Endodermal cell (in vitro differentiated cells): ENCODE results near the gene BAIAP3. TPM values are rescaled to one million over a fixed set of nuclear protein-coding genes. Genes with fewer than 3 reads are reported as not detected.
"Not testable (repeated sequence)": the region's sequence is repeated elsewhere in the genome, so short reads cannot be mapped to it uniquely, and the experiment has no call there.

Experiments
- DNase-seq: peaks from one replicate; pipeline ENCODE4 v3.0.0-alpha.2; 2017
- H3K27ac ChIP-seq: 2 replicates; pipeline ENCODE4 v1.5.1; 2013; ENCODE audit warnings: mild to moderate bottlenecking, low read depth, low read length, moderate library complexity
- H3K27me3 ChIP-seq: 2 replicates; pipeline ENCODE4 v1.6.1; 2013; ENCODE audit warnings: mild to moderate bottlenecking, low read length, moderate library complexity; ENCODE audit not compliant: insufficient read depth, control insufficient read depth, poor library complexity, severe bottlenecking
- H3K36me3 ChIP-seq: 2 replicates; pipeline ENCODE4 v1.7.0; 2013; ENCODE audit warnings: mild to moderate bottlenecking, low read length, moderate library complexity; ENCODE audit not compliant: control insufficient read depth, insufficient read depth
- H3K4me1 ChIP-seq: one replicate; pipeline ENCODE4 v1.7.0; 2013; ENCODE audit warnings: low read length; ENCODE audit not compliant: control insufficient read depth, insufficient read depth
- H3K4me3 ChIP-seq: 2 replicates; pipeline ENCODE4 v1.5.1; 2013; ENCODE audit warnings: mild to moderate bottlenecking, low read length, moderate library complexity
- H3K9ac ChIP-seq: 2 replicates; pipeline ENCODE4 v1.6.1; 2013; ENCODE audit warnings: mild to moderate bottlenecking, low read length, moderate library complexity; ENCODE audit not compliant: poor library complexity, severe bottlenecking; ENCODE audit errors: extremely low read depth
- H3K9me3 ChIP-seq: 2 replicates; pipeline ENCODE4 v1.6.1; 2013; ENCODE audit warnings: mild to moderate bottlenecking, low read length, moderate library complexity; ENCODE audit not compliant: control insufficient read depth
- H3K27ac Mint-ChIP-seq: 2 replicates; pipeline ENCODE4 v1.8.0; 2020; ENCODE audit warnings: mixed read lengths
- H3K27me3 Mint-ChIP-seq: 2 replicates; pipeline ENCODE4 v1.8.0; 2021; ENCODE audit warnings: mild to moderate bottlenecking, mixed read lengths; ENCODE audit not compliant: insufficient read depth
- H3K36me3 Mint-ChIP-seq: 2 replicates; pipeline ENCODE4 v1.8.0; 2020; ENCODE audit warnings: low read depth, mixed read lengths
- H3K4me1 Mint-ChIP-seq: 2 replicates; pipeline ENCODE4 v1.8.0; 2020; ENCODE audit warnings: mixed read lengths
- H3K4me3 Mint-ChIP-seq: 2 replicates; pipeline ENCODE4 v1.8.0; 2020; ENCODE audit warnings: mild to moderate bottlenecking, moderate library complexity, mixed read lengths
- H3K9me3 Mint-ChIP-seq: 2 replicates; pipeline ENCODE4 v1.8.0; 2020; ENCODE audit warnings: mild to moderate bottlenecking, mixed read lengths
- WGBS, 2 experiments: methylation state at CpG; one replicate each; pipeline versions ENCODE4 v1.1.5 to v1.1.7; 2013; ENCODE audit warnings: missing lambda C conversion rate in 2 of 2, mixed read lengths in 1 of 2; ENCODE audit not compliant: insufficient coverage in 1 of 2, insufficient read length in 1 of 2; 5-methylcytosine and 5-hydroxymethylcytosine counted together
- total RNA-seq, 2 donors: library from RNA; stranded (reverse); fragmentation: NEBNext Ultra II Directional in 1 of 2; extraction: Animal tissue kit (Norgen Biotek cat#: 25700) in 1 of 2; gene quantifications; 2 replicates in 1 of 2; 3 replicates in 1 of 2; pipeline ENCODE4 v1.2.1, GENCODE V29; 2021
- TF ChIP-seq, protein P1 (sequence below): fragments of 200-600 bp; sonication (generic); conservative IDR thresholded peaks from 2 replicates; pipeline ENCODE4 v1.5.0; 2021; ENCODE audit warnings: antibody characterized with exemption, mild to moderate bottlenecking

The BAIAP3 gene
- total RNA-seq, 2 donors from 2014 or later, result 25.0 to 43.5 TPM

DNA sequence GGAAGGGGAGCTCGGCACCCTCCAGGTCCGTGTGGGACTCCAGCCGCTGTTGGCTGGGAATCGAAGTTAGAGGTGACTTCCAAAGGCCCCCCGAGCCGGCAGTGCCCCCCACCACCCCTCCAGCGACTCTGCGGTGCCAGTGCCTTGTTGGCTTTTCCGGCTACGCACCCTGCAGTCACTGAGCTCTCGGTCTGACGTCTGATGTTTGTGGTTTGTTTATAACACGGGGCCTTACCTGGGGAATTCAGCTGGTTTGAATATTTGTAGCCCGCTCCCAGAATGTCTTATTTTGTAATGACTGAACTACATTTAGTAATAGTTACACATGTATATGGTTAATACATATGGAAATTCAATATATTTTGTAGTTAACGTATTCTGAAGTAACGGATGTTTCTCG lies 7.1 kb upstream of the BAIAP3 start:
- no peaks in the 10 kb centered on the region for H3K27me3 Mint-ChIP-seq
- TF ChIP-seq, protein P1, sequence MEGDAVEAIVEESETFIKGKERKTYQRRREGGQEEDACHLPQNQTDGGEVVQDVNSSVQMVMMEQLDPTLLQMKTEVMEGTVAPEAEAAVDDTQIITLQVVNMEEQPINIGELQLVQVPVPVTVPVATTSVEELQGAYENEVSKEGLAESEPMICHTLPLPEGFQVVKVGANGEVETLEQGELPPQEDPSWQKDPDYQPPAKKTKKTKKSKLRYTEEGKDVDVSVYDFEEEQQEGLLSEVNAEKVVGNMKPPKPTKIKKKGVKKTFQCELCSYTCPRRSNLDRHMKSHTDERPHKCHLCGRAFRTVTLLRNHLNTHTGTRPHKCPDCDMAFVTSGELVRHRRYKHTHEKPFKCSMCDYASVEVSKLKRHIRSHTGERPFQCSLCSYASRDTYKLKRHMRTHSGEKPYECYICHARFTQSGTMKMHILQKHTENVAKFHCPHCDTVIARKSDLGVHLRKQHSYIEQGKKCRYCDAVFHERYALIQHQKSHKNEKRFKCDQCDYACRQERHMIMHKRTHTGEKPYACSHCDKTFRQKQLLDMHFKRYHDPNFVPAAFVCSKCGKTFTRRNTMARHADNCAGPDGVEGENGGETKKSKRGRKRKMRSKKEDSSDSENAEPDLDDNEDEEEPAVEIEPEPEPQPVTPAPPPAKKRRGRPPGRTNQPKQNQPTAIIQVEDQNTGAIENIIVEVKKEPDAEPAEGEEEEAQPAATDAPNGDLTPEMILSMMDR, result no peak
- 85 to 86% methylated on average over 3 to 16 of the region's 17 CpGs for WGBS, 2 experiments

DNA sequence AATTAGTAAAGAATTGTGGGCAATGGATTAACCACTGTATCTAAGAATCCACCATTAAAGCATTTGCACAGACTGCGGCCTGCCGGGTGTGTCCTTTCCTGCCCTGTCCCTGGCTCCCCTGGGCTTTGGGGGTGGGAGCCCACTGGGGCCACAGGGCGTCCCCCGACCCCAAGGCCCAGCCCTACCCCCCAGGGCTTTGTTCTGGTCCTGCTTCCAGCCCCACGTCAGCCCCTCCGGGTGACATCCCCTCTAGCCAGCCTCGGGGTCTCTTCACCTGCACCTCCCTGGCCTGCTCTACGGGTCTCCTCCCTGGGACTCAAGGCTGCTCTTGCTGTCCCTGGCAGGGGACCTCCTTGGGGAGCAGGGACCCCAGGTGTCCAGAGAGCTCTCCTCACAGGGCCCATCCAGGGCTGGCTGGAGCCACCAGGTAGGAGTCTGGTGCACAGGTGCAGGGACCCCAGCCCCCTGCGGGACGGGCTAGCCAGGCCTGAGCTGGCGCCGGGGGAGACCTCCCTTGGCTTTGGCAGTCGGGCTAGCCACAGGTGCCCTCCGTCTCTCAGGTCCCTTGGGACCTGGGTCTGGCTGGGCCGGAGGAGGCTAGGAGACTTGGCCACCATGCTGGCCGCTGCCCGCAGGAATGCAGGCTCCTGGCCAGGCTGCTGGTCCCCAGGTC lies 6.4 kb upstream of the BAIAP3 start:
- H3K27ac ChIP-seq, result no peak overlapping the region
- peaks cover 7% of the 10 kb centered on the region for H3K4me1 Mint-ChIP-seq
- peaks cover 20% of the 10 kb centered on the region for H3K36me3 Mint-ChIP-seq
- H3K36me3 ChIP-seq, result peaks cover 14% of the 10 kb centered on the region
- no peaks in the 10 kb centered on the region for H3K27me3 Mint-ChIP-seq
- H3K9me3 ChIP-seq, result no peaks in the 10 kb centered on the region
- peaks cover 2% of the 10 kb centered on the region for H3K9me3 Mint-ChIP-seq
- no peak overlapping the region for H3K4me3 ChIP-seq
- no peak overlapping the region for H3K27ac Mint-ChIP-seq
- TF ChIP-seq, protein P1, result no peak
- no peak overlapping the region for H3K9ac ChIP-seq
- no peak for DNase-seq
- peaks cover 1% of the 10 kb centered on the region for H3K4me1 ChIP-seq
- no peaks in the 10 kb centered on the region for H3K27me3 ChIP-seq
- 87 to 88% methylated on average over 13 to 17 of the region's 17 CpGs for WGBS, 2 experiments
- H3K4me3 Mint-ChIP-seq, result no peak overlapping the region

More for the DNA sequence above, 7.1 kb upstream of the BAIAP3 start:
- Histone ChIP-seq H3K27me3 (no peaks in the 10 kb centered on the region), H3K36me3 (peaks cover 21% of the 10 kb centered on the region), H3K4me1 (no peaks in the 10 kb centered on the region), H3K9me3 (no peaks in the 10 kb centered on the region), H3K4me3 (no peak overlapping the region), H3K27ac (no peak overlapping the region), H3K9ac (no peak overlapping the region)
- Mint-ChIP-seq H3K27ac (no peak overlapping the region), H3K4me3 (no peak overlapping the region), H3K36me3 (peaks cover 26% of the 10 kb centered on the region), H3K4me1 (peaks cover 2% of the 10 kb centered on the region), H3K9me3 (peaks cover 2% of the 10 kb centered on the region)
- no peak for DNase-seq

DNA sequence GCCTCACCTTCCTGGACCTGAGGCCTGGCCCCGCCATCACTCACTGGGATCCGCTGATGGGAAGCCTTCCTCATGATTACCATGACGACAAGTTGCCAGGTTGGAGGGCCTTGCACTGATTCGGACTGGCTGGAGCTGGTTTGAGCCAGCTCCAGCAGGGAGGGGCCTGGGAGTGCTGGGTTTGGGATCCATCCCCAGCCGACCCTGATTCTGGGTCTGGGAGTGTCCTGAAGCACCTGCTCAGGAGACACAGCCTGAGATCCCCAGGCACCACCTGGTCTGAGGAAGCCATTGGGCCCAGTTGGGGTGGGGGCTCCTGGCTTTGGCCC lies 5.9 kb upstream of the BAIAP3 start:
- no peak for DNase-seq
- Mint-ChIP-seq H3K27me3 (peaks cover 3% of the 10 kb centered on the region), H3K4me3 (no peak overlapping the region), H3K4me1 (peaks cover 7% of the 10 kb centered on the region), H3K9me3 (peaks cover 2% of the 10 kb centered on the region), H3K27ac (no peak overlapping the region), H3K36me3 (peaks cover 16% of the 10 kb centered on the region)
- WGBS, 2 experiments, result 83% methylated on average over 5 of the region's 5 CpGs; no CpG with 5 or more reads in 1 of the 2 experiments
- TF ChIP-seq, protein P1, result no peak
- Histone ChIP-seq H3K4me3 (no peak overlapping the region), H3K27ac (no peak overlapping the region), H3K9ac (no peak overlapping the region), H3K9me3 (no peaks in the 10 kb centered on the region), H3K4me1 (peaks cover 5% of the 10 kb centered on the region), H3K27me3 (peaks cover 2% of the 10 kb centered on the region), H3K36me3 (peaks cover 13% of the 10 kb centered on the region)

DNA sequence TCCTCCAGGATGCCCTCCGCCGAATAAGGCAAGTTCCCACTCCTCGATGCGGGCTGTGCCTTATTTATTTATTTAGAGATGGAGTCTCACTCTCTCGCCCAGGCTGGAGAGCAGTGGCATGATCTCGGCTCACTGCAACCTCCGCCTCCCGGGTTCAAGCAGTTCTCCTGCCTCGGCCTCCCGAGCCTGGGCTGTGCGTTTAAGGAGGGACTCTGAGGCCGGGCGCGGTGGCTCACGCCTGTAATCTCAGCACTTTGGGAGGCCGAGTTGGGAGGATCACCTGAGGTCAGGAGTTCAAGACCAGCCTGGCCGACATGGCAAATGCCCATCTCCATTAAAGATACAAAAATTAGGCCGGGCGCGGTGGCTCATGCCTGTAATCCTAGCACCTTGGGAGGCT lies 5.3 kb upstream of the BAIAP3 start:
- peaks cover 14% of the 10 kb centered on the region for H3K36me3 Mint-ChIP-seq
- peaks cover 13% of the 10 kb centered on the region for H3K36me3 ChIP-seq
- not testable (repeated sequence) for H3K4me1 Mint-ChIP-seq, H3K27ac Mint-ChIP-seq, H3K9me3 Mint-ChIP-seq, H3K27me3 Mint-ChIP-seq, H3K27me3 ChIP-seq, H3K27ac ChIP-seq, DNase-seq, H3K4me3 ChIP-seq, H3K4me3 Mint-ChIP-seq, H3K9ac ChIP-seq, H3K9me3 ChIP-seq
- 91 to 93% methylated on average over 16 to 20 of the region's 20 CpGs for WGBS, 2 experiments
- H3K4me1 ChIP-seq, result peaks cover 11% of the 10 kb centered on the region

DNA sequence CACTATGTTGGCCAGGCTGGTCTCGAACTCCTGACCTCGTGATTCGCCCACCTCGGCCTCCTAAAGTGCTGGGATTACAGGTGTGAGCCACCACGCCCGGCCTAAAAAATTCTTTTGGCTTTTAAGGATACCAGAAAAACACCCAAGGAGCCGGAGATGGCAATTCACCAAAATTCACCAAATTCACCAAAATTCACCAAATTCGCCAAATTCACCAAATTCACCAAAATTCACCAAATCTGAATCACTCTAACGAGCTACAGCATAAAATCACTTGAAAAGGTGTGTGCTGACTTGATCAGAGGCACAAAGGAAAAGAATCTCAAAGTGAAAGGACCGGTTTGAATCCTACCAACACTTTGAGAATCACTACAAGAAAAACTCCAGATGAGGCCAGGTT lies 4.5 kb upstream of the BAIAP3 start:
- not testable (repeated sequence) for H3K4me3 ChIP-seq, H3K4me3 Mint-ChIP-seq, H3K9ac ChIP-seq, H3K9me3 Mint-ChIP-seq, H3K9me3 ChIP-seq, H3K36me3 Mint-ChIP-seq, DNase-seq, H3K4me1 Mint-ChIP-seq, H3K27ac Mint-ChIP-seq, H3K27ac ChIP-seq, H3K27me3 Mint-ChIP-seq
- Histone ChIP-seq H3K4me1 (peaks cover 11% of the 10 kb centered on the region), H3K36me3 (peaks cover 11% of the 10 kb centered on the region), H3K27me3 (peaks cover 14% of the 10 kb centered on the region)
- 95 to 98% methylated on average over 8 to 10 of the region's 10 CpGs for whole genome bisulfite sequencing, 2 experiments
